Glutamatergic neuron (in vitro differentiated cells): ENCODE data around the gene OLFM3. TPM values are rescaled to one million over a fixed set of nuclear protein-coding genes. Genes with fewer than 3 reads are reported as not detected.

Experiments used
- DNase-seq: peaks from one replicate; pipeline ENCODE4 v3.0.0; 2022
- H3K27ac Mint-ChIP-seq: one replicate; pipeline ENCODE4 v1.8.0; 2020; ENCODE audit warnings: mild to moderate bottlenecking, mixed read lengths, inconsistent platforms; ENCODE audit not compliant: unreplicated experiment
- H3K27me3 Mint-ChIP-seq: one replicate; pipeline ENCODE4 v1.8.0; 2020; ENCODE audit warnings: mild to moderate bottlenecking, moderate library complexity, mixed read lengths, inconsistent platforms; ENCODE audit not compliant: unreplicated experiment
- H3K36me3 Mint-ChIP-seq: one replicate; pipeline ENCODE4 v1.8.0; 2020; ENCODE audit warnings: mild to moderate bottlenecking, mixed read lengths, inconsistent platforms; ENCODE audit not compliant: unreplicated experiment
- H3K4me1 Mint-ChIP-seq: one replicate; pipeline ENCODE4 v1.8.0; 2020; ENCODE audit warnings: mild to moderate bottlenecking, low read depth, mixed read lengths, inconsistent platforms; ENCODE audit not compliant: unreplicated experiment
- H3K4me3 Mint-ChIP-seq: one replicate; pipeline ENCODE4 v1.8.0; 2020; ENCODE audit warnings: mild to moderate bottlenecking, mixed read lengths, inconsistent platforms; ENCODE audit not compliant: unreplicated experiment
- H3K9me3 Mint-ChIP-seq: one replicate; pipeline ENCODE4 v1.8.0; 2020; ENCODE audit warnings: mild to moderate bottlenecking, moderate library complexity, mixed read lengths, inconsistent platforms; ENCODE audit not compliant: unreplicated experiment
- CTCF ChIP-seq: fragments of 200-600 bp; sonication (generic); IDR thresholded peaks from one replicate; pipeline ENCODE4 v1.5.0; 2021; ENCODE audit not compliant: partially characterized antibody, unreplicated experiment
- total RNA-seq: library from RNA; stranded (reverse); fragmentation: NEBNext Ultra II Directional; extraction: Animal tissue kit (Norgen Biotek cat#: 25700); gene quantifications from one replicate; pipeline ENCODE4 v1.2.1, GENCODE V29; 2021; ENCODE audit not compliant: unreplicated experiment

The OLFM3 gene
- total RNA-seq, 1 donor from 2014 or later = 2.7 TPM

DNA sequence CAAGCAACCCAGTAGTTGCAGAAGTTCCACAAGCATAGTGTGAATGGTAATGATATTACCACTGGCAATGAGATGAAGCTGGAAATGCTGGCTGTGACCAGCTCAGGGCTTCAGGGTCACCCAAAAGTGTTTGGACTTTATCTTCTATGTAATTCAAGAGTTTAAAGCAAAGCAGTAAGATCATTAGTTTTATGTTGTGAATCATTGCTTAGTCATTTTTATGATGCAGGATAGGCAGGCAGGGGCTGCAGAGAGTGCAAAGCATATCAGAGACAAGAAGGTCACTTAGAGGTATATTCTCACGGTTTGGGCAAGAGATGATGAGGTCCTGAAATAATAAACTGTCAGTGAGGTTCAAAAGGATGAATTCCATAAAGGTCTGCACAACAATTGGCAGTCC lies 147.4 kb downstream of the OLFM3 start:
- DNase-seq = no peak
- no peaks in the 10 kb centered on the region for H3K9me3 Mint-ChIP-seq
- no peak overlapping the region for H3K27ac Mint-ChIP-seq
- peaks cover 2% of the 10 kb centered on the region for H3K4me1 Mint-ChIP-seq
- no peaks in the 10 kb centered on the region for H3K36me3 Mint-ChIP-seq
- no peak overlapping the region for H3K4me3 Mint-ChIP-seq
- no peak for TF ChIP-seq CTCF
- H3K27me3 Mint-ChIP-seq = no peaks in the 10 kb centered on the region

- no peaks in the 10 kb centered on the region for H3K9me3 Mint-ChIP-seq
- no peaks in the 10 kb centered on the region for H3K27me3 Mint-ChIP-seq
- no peak overlapping the region for H3K27ac Mint-ChIP-seq
- no peak for DNase-seq
- TF ChIP-seq CTCF = no peak
- H3K36me3 Mint-ChIP-seq = no peaks in the 10 kb centered on the region
- H3K4me3 Mint-ChIP-seq = no peak overlapping the region
- H3K4me1 Mint-ChIP-seq = no peaks in the 10 kb centered on the region
These were observed 149.1 kb downstream of the OLFM3 start for GRCh38 chr1:101847626-101848025.

DNA sequence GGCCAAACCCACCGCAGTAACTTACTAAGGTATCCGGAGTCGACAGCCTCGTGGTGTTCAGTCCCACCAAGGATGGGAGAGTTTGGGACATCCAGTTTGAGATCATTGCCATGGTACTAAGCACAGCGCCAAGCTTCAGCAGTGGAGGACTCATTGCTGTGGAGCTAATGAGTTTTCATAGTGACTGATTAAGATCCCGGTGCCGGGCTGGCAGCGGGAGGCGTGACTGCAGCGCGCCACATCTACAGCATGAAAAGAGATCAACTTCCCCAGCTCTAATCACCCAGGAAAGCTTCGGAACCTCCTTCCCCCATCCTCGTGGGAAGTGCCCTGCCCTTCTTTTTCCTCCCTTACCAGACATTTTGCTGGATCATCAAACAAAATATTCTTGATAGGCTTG lies 149.9 kb downstream of the OLFM3 start:
- Mint-ChIP-seq H3K27me3 (no peaks in the 10 kb centered on the region), H3K4me3 (peak overlapping the region; percentile 74)
- peak; percentile 34 for DNase-seq

DNA sequence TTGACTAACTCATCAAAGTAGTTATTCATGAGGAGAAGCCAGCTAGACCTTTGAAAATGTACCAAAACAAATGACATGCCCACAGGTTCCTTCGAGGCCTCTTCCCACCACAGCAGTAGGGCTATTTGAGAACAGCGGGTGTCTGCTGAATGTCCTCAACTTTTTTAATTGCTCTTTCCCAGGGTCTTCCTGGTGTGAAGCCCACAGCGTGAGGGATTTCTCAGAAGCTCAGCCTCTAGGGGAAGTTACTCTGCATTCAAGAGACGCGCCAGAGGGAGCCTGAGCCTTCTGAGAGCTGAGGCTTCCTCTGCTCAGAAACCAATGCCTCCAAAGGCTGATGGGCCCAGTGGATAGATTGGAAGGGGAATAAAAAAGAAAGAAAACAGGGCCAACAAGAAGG lies 153.6 kb downstream of the OLFM3 start:
- TF ChIP-seq CTCF = no peak
- DNase-seq = no peak
- Mint-ChIP-seq H3K4me1 (peaks cover 6% of the 10 kb centered on the region), H3K36me3 (no peaks in the 10 kb centered on the region), H3K9me3 (peaks cover 3% of the 10 kb centered on the region), H3K27ac (no peak overlapping the region), H3K4me3 (no peak overlapping the region), H3K27me3 (no peaks in the 10 kb centered on the region)

More for the DNA sequence above, 149.9 kb downstream of the OLFM3 start:
- no peak overlapping the region for H3K27ac Mint-ChIP-seq
- peaks cover under 1% of the 10 kb centered on the region for H3K9me3 Mint-ChIP-seq
- H3K36me3 Mint-ChIP-seq = no peaks in the 10 kb centered on the region
- TF ChIP-seq CTCF = no peak
- H3K4me1 Mint-ChIP-seq = peaks cover under 1% of the 10 kb centered on the region

- Mint-ChIP-seq H3K4me3 (no peak overlapping the region), H3K9me3 (peaks cover 3% of the 10 kb centered on the region), H3K4me1 (peaks cover 6% of the 10 kb centered on the region), H3K27me3 (no peaks in the 10 kb centered on the region), H3K36me3 (no peaks in the 10 kb centered on the region), H3K27ac (peak overlapping the region; percentile 48)
- no peak for DNase-seq
- no peak for TF ChIP-seq CTCF
These were observed 154.9 kb downstream of the OLFM3 start for GRCh38 chr1:101841824-101842223.
